SKM-1 treated with dmso at 0.1 percent for 144 hours (cell line): Measurements from ENCODE around the gene APBA2.

ENCODE experiments used
- DNase-seq: peaks from one replicate; lab custom pipeline; 2025; ENCODE audit not compliant: unreplicated experiment; lab: John Stamatoyannopoulos, UW

Gene APBA2

DNA sequence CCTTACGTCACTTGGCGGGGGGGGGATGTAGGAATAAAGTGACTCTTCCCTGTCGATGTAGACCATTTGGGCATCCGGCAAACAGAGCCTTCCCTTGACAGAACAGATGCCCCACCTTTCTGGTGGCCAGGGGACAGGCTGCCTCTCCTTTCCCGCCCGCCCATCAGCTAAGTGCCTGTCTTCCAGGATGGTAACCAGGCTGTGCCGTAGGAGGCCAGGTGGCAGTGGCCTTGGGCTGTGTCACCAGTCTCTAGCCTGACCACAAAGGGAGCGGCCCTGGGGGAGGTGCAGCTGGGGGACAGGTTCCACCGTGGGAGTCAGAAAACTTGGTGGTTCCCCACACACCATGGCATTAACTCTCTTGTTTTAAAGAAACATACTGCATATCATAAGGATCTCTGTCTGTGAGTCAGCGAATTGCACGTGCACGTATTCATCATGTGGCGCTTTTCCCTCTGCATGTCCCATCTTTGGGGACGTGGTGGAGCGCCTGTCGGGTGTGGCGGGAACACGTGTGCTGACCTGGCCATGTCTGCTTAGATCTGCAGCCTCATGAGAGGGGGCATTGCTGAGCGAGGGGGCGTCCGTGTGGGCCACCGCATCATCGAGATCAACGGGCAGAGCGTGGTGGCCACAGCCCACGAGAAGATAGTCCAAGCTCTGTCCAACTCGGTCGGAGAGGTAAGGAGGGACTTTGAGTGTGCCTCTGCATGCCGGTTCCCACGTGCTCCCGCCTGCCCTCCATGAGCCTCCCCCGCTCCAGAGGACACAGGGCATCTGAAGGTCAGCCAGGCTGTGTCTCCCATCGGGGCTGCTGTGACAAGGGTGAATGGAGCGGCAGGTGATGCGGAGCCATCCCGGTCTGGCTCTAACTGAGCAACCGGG, 227.8 kb downstream of the APBA2 start:
- no peak for DNase-seq

DNA sequence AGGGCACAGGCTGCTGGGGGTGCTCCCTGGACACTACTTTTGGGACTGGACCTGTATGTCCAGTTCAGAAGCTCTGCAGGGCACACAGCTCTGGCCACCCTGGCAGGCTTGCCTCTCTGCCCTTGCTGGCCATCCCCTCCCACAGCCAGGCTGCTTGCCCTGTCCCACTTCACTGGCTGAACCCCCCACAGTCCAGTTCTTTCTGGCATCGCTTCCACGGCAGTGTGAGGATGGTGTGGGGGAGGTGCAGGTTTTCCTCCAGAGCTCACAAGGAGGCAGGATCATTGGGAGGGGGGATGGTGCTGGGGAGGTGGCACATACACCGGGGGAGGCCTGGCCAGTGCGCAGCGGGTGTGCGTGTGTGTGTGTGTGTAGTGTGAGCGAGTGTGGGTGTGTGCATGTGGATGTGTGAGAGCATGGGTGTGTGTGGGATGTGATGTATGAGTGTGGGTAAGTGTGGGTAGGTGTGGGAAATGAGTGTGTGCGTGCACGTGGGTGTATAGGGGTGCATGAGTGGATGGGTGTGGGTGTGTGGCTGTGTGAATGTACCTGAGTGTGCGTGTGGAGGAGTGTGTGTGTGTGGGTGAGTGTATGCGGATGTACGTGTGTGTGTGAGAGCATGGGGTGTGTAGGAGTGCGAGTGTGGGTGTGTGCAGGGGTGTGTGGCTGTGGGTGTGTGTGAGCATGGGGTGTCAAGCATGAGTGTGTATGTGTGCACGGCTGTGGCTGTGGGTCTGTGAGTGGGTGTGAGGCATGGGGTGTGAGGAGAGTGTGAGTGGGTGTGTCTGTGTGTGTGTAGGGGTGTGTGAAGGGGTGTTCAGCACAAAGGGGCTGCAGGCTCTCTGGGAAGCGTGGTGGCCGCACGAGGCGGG, 228.7 kb downstream of the APBA2 start:
- DNase-seq: no peak

DNA sequence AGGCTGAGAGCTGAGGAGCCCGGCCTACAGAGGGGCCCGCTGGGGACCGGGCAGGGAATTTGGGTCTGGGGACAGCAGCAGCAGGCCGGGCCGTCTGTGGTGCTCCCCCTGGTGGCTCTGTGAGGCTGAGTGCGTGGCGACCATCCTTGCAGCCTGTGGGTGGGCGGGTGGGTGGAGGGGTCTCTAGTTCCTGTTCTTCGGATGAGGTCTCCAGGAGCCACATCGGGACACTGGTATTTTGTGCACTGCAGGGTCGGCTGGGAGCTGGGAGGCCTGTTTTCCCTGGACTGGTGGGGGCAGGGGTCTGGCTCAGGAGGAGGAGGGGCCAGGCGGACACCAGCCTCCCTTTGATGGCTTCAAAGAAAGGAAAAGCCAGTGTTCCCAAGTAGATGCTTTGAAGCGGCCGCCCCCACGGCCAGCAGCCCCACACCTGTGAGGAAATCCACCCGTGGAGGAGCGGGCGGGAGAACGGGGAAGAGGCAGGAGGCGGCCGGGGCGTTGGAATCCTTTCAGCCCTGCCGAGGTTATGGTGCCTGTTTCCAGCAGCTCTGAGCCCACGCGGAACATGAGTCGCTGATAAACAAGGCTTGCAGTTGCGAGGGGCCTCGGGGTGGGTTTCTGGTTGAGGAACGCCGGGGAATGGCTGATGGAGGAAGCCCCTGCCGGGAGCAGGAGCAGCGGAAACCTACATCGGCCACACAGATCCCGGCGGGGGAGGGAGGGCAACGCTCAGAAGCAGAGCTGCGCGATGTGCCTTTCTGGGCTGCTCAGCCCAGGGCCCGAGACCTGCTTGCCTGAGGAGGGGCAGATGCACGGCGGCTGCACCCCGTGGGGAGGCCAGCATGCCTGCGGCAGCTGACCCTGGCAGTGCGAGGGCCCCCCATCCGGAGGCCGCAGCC, 229.6 kb downstream of the APBA2 start:
- DNase-seq: no peak

DNA sequence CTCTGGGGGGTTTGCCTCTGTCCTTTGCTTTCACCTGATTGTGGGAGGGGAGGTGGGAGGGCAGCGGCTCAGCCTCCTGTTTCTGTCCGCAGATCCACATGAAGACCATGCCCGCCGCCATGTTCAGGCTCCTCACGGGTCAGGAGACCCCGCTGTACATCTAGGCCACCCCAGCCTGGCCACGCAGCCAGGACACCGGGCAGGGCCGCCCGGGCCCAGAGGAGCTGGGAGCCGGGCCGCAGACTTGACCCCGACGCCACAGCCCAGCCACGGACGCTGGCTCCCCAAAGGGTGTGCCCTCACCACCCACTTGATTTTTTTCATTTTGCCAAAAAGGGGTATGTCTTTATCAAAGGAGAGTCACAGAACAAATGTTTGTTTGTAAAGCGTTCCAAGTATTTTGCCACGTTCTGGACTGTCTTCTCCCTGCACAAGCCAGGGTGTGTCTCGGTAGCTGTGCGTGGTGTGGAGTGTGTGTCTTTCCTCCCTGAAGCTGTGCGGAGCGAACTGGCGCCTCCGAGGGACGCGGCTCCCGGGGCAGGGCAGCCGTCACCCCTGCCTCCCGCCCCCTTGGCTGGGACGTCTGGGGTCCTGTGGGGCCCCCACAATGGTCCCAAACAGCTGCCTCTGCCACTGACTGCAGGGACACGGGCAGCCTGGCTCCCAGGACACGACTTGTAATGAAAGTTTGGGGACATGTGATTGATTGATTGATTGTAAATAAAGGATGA, 231.4 kb downstream of the APBA2 start:
- no peak for DNase-seq

DNA sequence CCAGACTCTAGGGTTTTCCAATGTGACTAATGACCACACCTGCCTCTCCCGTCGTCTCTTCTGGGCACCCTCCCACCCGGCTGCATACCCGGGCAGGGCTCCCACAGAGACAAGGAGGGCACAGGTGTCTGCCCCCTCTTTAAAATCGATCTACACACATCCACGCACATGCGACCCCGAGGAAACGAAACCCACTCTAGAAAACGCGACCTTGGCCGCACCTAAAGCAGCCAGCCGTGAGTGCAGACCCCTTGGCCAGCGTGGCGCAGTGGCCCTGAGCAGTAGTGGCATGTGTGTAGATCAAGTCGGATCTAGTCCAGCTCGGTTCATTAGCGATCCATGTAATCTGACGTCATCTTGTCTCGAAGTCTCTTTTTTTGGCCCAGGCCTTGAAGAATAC, 232.0 kb downstream of the APBA2 start:
- DNase-seq: no peak

DNA sequence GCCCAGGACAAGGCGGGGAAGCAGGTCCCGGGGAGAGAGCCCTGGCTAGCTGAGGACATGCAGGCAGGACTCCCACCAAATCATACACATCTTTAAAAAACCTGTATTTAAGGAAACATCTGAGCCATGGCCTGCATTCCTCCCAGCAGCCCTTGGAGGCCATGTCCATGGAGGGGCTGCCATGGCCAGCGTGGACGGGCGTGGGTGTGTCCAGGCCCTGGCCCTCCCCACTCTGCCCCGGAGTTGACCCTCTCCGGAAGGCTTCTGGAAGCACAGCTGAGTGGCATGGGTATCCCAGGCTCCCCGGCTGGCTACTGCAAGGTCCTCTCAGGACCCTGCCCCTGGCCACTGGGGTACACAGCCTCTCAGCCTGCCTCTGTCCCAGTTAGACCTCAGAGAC, 234.1 kb downstream of the APBA2 start:
- no peak for DNase-seq

DNA sequence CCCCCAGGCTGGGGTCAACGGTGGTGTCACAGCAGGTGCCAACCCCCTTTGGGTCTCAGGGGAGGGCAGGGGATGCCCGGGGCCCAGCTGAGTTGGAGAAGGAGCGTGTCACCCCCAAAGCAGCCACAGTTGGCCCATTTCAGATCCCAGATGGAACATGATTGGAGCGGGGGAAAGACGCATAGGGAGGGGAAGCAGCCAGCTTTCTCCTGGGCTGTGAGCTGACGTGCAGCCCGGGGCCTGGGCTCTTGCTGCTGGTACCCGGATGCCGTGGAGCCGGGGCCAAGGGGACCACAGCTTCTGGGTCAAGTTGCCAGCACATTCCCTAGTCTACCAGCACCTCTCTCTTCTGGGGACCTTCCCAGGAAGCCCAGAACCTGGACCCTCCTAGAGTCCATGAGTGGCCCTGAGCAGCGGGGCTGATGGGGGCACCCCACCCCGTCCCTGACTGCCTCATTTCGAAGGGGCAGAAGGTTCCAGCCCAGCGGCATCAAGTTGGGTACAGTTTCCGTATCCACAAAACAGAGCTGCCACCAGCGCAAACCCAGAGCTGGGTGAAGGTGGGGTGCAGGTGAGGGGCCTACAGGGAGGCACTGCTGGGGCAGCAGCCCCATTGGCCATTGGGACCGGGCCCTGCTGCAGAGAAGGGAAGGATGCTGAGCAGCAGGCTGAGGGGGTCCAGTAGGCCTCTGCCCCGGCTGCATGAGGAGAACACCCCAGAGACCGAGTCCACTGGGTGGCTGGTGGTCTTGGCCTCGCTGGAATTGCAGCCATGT, 235.0 kb downstream of the APBA2 start:
- no peak for DNase-seq

DNA sequence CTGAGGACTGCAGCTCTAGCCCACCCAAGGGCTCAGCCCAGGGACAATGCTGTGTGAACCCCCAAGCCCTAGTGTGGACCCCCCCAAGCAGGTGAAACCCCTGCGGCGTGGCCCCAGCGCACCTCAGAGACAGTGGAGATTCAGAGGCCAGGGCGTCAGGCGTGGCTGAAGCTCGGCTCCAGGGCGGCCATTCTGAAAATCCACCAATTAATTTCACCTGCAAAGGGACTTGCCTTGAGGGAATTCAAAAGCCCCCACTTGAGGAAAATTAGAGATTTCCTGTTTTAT, 235.5 kb downstream of the APBA2 start:
- no peak for DNase-seq

DNA sequence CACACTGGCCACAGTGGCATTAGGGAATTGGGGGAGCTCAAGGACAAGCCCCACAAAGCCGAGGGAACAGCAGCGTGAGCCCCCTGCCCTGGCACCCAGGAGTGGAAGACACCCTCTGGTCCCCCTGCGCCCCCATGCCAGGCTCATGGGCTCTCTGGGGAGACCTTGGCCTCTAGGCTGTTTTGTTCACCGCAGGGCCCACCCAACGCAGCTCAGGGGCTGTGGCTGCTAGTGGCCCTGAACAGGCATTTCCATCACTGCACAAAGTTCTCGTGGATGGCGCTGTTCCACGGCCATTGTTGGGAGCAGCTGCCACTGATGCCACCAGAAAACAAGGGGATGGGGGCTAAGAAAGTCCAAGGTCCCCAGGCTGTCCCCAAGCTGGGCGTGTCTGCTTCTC, 236.1 kb downstream of the APBA2 start:
- no peak for DNase-seq

DNA sequence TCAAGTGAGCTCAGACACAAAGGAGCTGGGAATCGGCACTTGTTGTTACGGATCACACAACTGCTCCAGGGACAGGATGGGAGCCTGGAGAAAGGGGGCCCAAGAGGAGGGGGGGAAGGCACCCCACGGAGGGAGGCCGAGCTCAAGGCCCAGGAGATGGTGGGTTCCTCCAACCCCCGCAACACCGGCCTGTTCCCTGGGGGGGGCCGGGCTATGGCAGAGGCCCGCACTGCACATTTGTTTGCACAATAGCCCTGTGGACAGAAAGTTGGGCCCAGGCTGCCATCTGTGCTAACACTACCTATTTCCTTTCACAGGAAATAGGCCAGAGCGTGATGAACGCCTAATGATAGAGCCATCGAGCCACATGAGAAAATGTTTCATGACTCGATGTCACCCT, 236.7 kb downstream of the APBA2 start:
- no peak for DNase-seq

DNA sequence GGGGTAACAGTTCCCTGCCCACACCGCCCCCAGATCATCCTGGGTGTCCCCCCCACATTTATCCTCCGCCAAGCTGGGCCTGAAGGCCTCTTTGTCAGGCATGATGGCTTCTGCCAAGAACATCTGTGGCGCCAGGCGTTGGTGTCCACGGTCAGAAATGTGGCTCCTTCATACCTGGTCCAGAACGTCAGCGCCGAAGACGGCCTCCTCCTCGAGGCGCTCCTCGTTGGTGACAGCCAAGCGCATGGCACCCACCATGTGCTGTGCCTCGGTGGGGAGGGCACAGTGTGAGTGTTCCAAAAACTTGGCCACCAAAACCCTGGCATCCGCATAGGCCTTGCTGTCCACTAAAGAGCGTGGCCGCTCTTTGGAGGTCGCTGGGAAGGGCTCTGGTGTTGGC, 237.4 kb downstream of the APBA2 start:
- no peak for DNase-seq

DNA sequence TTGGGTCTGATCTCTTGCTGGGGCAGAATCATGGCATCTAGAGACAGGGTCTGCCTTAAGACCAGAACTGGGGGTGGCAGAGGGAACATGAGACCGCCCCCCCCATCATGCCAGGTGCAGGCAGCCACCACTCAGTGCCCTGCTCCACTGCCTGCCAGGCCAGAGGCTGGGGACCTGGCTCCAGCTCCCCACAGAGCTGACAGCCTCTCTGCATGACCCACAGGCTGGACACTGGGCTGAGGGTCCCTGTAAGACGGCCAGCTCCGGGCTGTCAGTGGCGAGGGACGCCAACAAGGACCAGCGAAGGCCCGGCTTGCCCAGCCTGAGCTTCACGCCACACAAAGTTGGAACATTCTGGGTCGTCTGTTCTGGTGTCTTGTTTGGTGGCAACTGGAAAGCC, 238.2 kb downstream of the APBA2 start:
- DNase-seq: no peak

DNA sequence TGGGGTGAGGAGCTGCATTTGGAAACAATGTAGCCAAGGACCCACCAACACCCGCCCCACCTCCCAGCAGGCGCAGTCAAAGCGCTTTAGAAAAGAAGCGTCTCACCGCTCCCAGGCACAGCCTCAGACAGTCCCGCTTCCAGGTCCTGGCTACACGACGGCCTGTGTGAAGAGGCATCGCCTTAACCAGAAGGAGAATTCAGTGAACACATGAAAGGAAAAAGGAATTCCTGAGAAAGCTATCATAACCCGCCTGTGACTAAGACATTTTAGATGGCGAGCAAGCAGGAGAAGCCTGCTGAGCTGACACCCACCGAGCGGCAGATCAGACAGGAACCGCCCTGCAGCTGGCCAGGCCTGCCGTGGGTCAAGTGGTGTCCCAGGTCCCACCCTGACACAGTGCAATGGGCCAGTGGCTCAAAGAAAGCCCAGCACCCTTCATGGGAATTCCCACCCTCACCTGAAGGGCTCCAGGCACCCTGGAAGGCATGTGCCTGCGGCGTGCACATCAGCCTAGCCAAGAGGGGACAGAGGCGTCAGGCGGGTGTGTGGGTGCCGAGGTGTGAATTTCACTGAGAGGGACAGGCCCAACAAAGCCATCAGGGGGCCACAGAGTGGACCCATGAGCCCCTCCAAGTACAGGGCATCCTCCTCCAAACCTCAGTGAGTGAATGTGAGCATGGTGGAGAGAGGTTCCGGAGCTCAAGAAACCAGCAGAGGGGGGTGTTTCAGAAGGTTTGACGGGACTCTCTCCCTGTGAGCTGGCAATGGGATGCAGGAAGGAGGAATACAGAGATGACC, 239.0 kb downstream of the APBA2 start:
- DNase-seq: no peak

DNA sequence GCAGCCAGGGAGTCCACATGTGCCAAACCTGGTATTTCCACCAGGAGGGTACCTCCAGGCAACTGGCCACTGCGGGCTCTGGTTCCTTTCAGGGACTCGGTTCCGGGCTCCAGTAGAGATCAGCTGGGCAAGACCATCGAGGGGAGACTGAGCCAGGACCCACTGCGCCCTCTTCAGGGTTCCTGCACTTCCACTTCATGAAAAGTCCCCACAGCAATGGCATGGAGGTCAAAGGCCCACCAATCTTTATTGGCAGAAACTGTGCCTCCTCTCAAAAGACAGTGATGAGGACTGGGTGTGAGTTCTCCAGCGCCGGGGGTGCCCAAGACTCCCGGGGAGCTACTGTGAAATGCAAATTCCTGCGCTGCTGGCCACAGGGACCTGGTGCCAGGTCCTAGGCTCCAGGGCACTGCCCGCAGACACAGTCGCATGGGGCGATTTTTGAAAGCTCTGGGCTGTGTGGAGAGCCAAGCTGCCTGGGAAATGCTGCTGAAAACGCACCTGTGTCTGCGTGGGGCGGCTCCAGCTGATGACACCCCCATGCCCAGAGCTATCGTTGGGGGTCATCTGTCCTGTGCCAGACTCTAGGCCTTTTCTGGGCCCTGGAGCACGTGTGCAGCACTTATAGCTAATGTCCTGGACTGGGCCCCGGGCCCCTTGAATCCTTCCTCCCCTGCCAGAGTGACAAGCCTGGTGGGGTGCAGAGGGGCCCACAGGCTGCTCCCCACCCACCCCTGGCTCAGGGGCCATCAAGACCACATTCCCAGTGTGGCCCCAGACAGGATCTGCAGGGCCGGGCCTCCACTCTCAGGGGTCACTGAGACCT, 239.8 kb downstream of the APBA2 start:
- no peak for DNase-seq

DNA sequence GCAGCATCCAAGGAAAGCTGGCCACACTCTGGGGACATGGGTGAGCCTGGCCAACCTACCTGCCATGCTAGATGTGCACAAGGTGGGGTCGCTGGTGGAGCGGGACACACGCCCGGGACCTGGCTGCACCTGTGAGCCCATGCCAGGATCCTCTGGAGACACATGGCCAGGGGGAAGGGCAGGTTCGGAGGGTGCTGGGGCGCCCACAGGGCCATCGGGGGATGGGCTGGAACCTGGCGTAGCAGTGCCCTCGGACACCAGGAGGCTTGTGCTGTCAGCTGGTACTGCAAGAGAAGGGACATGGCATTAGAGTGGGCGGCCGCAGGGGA, 240.4 kb downstream of the APBA2 start:
- no peak for DNase-seq

DNA sequence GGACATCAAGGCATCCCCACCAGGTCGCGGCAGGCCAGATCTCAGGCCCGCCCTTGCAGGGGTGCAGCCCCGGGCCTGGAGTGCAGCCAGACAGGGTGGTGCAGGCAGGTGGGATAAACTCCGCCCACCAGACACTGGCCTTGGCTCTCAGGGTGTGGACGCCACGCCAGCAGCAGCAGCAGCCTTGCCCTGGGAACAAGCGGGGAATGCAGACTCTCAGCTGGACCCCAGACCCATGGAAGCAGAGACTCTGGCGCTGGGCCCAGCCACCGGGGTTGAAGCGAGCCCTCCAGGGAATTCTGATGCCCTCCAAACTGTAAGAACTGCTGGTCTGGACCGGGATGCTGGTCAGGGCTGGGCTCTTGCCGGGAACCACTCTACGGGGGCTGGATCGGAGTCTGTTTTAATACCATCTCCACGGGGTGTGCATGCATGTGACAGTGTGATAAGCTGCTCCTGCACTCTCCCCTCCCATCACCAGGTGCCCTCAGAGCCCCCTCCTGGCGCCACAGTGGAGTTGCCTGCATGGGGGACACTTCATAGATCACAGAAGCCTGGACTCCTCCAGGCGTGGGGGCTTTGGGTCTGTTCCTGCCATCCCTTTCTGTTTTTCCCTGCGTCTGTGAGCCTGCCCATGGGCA, 241.2 kb downstream of the APBA2 start:
- DNase-seq: no peak

DNA sequence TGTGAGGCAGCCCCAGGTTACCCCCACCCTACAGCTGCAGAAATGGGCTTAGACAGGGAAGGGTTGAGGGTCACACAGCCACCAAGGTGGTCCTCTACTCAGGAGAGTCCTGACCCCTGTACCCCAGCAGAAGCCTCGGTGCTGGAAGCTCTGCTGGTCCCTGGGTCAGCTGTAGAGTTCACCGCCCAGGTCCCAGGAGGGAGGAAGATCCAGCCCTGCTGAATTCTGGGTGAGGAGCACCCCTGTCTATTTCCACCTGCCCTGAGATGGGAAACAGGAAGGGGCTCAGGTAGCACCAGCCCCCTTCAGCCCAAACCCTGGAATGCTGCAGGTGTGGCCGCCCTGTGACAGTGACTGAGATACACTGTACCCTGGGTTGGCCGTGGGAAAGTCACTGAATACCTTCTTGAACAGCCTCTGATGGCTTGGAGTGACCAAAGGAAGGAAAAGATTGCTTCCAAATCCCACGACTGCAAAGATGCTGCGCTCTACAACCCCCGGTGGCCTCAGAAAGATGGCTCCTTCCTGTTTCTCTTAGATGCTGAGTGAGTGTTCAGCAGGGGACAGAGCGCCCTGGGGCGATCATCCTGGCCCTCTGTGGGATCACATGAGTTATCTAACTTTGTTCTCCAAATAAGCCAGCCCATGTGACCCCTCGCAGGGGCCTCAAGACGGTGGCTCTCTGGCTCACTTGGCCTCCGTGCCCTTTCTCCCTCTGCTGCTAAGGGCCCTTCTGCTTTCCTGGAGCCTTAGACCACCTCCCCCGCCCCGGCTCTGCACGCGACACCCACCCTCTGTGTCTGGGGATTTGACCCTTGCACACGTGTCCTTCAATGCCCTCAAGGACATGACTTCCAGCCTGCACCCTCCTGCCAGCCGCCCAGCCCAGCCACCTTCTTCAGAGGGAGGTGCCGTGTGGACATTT, 242.0 kb downstream of the APBA2 start:
- no peak for DNase-seq
